DOHH2 (cell line): ENCODE data around the gene TSC22D3.

ENCODE experiments used
- H3F3A ChIP-seq: fragments of 200-600 bp; sonication (generic), shearing (Covaris generic); 2 replicates; pipeline ENCODE4 v1.6.0; 2016; ENCODE audit warnings: antibody characterized with exemption, mild to moderate bottlenecking; ENCODE audit not compliant: control insufficient read depth, insufficient read depth
- H3K27ac ChIP-seq: fragments of 200-600 bp; sonication (generic); 2 replicates; pipeline ENCODE4 v1.5.1; 2014; ENCODE audit warnings: low read depth, mild to moderate bottlenecking, low read length, moderate library complexity
- H3K27me3 ChIP-seq: fragments of 200-600 bp; sonication (generic); 2 replicates; pipeline ENCODE4 v1.6.1; 2014; ENCODE audit warnings: mild to moderate bottlenecking, low read length, mixed read lengths; ENCODE audit not compliant: control insufficient read depth
- H3K36me3 ChIP-seq: fragments of 200-600 bp; sonication (generic); 2 replicates; pipeline ENCODE4 v1.6.1; 2014; ENCODE audit warnings: mild to moderate bottlenecking, low read length, moderate library complexity, mixed read lengths; ENCODE audit not compliant: control insufficient read depth
- H3K4me1 ChIP-seq: fragments of 200-600 bp; sonication (generic); 2 replicates; pipeline ENCODE4 v1.6.1; 2014; ENCODE audit warnings: mild to moderate bottlenecking, low read length, mixed read lengths; ENCODE audit not compliant: control insufficient read depth
- H3K4me2 ChIP-seq: fragments of 200-600 bp; sonication (generic); 2 replicates; pipeline ENCODE4 v1.6.0; 2014; ENCODE audit warnings: mild to moderate bottlenecking, low read length, moderate library complexity
- H3K4me3 ChIP-seq: fragments of 200-600 bp; sonication (generic); 2 replicates; pipeline ENCODE4 v1.5.1; 2014; ENCODE audit warnings: mild to moderate bottlenecking, low read length, mixed read lengths
- H3K79me2 ChIP-seq: fragments of 200-600 bp; sonication (generic); 2 replicates; pipeline ENCODE4 v1.6.1; 2014; ENCODE audit warnings: mild to moderate bottlenecking, low read length, mixed read lengths; ENCODE audit not compliant: control insufficient read depth
- H3K9me2 ChIP-seq: fragments of 200-600 bp; sonication (generic); replicated peaks from 2 replicates; pipeline ENCODE4 v1.6.1; 2014; ENCODE audit warnings: mild to moderate bottlenecking, low read length, mixed read lengths; ENCODE audit not compliant: control insufficient read depth
- H3K9me3 ChIP-seq: fragments of 200-600 bp; sonication (generic); 2 replicates; pipeline ENCODE4 v1.6.1; 2014; ENCODE audit warnings: antibody characterized with exemption, low read length, mixed read lengths; ENCODE audit not compliant: control insufficient read depth, insufficient read depth
- H4K20me1 ChIP-seq: fragments of 200-600 bp; sonication (generic); 2 replicates; pipeline ENCODE4 v1.6.0; 2014; ENCODE audit warnings: low read depth, mild to moderate bottlenecking, antibody characterized with exemption, low read length, moderate library complexity; ENCODE audit not compliant: control insufficient read depth, insufficient read depth
- EZH2phosphoT487 ChIP-seq: fragments of 200-600 bp; sonication (generic); IDR thresholded peaks from 2 replicates; pipeline ENCODE4 v1.6.1; 2017; ENCODE audit warnings: borderline replicate concordance, mild to moderate bottlenecking, antibody characterized with exemption, low read length, moderate library complexity, mixed read lengths
- TF ChIP-seq, protein P1 (sequence below): fragments of 200-600 bp; sonication (generic); IDR thresholded peaks from one replicate; pipeline ENCODE4 v1.5.1; 2014; ENCODE audit warnings: antibody characterized with exemption, mild to moderate bottlenecking, low read depth, low read length; ENCODE audit not compliant: poor library complexity, severe bottlenecking

Gene TSC22D3

GRCh38 chrX:107739541-107739940 lies 36.0 kb downstream of the TSC22D3 start:
- H3K9me2 ChIP-seq: no peaks in the 10 kb centered on the region
- H3K27ac ChIP-seq: no peak overlapping the region

GRCh38 chrX:107738768-107739167 lies 36.8 kb downstream of the TSC22D3 start:
- TF ChIP-seq, protein P1, sequence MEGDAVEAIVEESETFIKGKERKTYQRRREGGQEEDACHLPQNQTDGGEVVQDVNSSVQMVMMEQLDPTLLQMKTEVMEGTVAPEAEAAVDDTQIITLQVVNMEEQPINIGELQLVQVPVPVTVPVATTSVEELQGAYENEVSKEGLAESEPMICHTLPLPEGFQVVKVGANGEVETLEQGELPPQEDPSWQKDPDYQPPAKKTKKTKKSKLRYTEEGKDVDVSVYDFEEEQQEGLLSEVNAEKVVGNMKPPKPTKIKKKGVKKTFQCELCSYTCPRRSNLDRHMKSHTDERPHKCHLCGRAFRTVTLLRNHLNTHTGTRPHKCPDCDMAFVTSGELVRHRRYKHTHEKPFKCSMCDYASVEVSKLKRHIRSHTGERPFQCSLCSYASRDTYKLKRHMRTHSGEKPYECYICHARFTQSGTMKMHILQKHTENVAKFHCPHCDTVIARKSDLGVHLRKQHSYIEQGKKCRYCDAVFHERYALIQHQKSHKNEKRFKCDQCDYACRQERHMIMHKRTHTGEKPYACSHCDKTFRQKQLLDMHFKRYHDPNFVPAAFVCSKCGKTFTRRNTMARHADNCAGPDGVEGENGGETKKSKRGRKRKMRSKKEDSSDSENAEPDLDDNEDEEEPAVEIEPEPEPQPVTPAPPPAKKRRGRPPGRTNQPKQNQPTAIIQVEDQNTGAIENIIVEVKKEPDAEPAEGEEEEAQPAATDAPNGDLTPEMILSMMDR: no peak
- no peak for TF ChIP-seq EZH2phosphoT487
- Histone ChIP-seq H3K4me1 (peaks cover 16% of the 10 kb centered on the region), H3K79me2 (no peaks in the 10 kb centered on the region), H3F3A (no peaks in the 10 kb centered on the region), H3K36me3 (no peaks in the 10 kb centered on the region), H4K20me1 (no peaks in the 10 kb centered on the region), H3K27ac (no peak overlapping the region), H3K4me2 (no peak overlapping the region), H3K27me3 (no peaks in the 10 kb centered on the region), H3K9me3 (no peaks in the 10 kb centered on the region), H3K9me2 (no peaks in the 10 kb centered on the region), H3K4me3 (no peak overlapping the region)

More at GRCh38 chrX:107739541-107739940, 36.0 kb downstream of the TSC22D3 start:
- no peaks in the 10 kb centered on the region for H3K36me3 ChIP-seq
- no peak overlapping the region for H3K4me2 ChIP-seq
- H3K27me3 ChIP-seq: no peaks in the 10 kb centered on the region
- no peaks in the 10 kb centered on the region for H4K20me1 ChIP-seq
- H3K79me2 ChIP-seq: no peaks in the 10 kb centered on the region
- peaks cover 16% of the 10 kb centered on the region for H3K4me1 ChIP-seq
- no peaks in the 10 kb centered on the region for H3K9me3 ChIP-seq
- H3K4me3 ChIP-seq: no peak overlapping the region
- TF ChIP-seq EZH2phosphoT487: no peak
- TF ChIP-seq, protein P1: no peak
- no peaks in the 10 kb centered on the region for H3F3A ChIP-seq

GRCh38 chrX:107738272-107738671 lies 37.3 kb downstream of the TSC22D3 start:
- H3F3A ChIP-seq: no peaks in the 10 kb centered on the region
- H3K79me2 ChIP-seq: no peaks in the 10 kb centered on the region
- H3K4me3 ChIP-seq: no peak overlapping the region
- no peaks in the 10 kb centered on the region for H3K9me3 ChIP-seq
- no peaks in the 10 kb centered on the region for H3K27me3 ChIP-seq
- no peak for TF ChIP-seq EZH2phosphoT487
- TF ChIP-seq, protein P1: no peak
- H3K36me3 ChIP-seq: no peaks in the 10 kb centered on the region
- H4K20me1 ChIP-seq: no peaks in the 10 kb centered on the region
- H3K4me2 ChIP-seq: no peak overlapping the region
- no peak overlapping the region for H3K27ac ChIP-seq
- no peaks in the 10 kb centered on the region for H3K9me2 ChIP-seq
- H3K4me1 ChIP-seq: peaks cover 16% of the 10 kb centered on the region
